CD14-positive monocyte (primary cell): ENCODE measurements around the gene MFGE8. TPM values are rescaled to one million over a fixed set of nuclear protein-coding genes. Genes with fewer than 3 reads are reported as not detected.
A peak's percentile ranks its signal among the peaks of the same experiment; 100 is the strongest.

Source experiments
- DNase-seq, 3 donors: peaks; one replicate each; pipeline ENCODE4 v3.0.0-alpha.2; 2011 to 2022
- H2AFZ ChIP-seq: 2 replicates; pipeline ENCODE4 v1.6.0; 2012; ENCODE audit warnings: mild to moderate bottlenecking, low read depth, low read length, inconsistent platforms; ENCODE audit not compliant: insufficient read depth, poor library complexity, severe bottlenecking
- H3K27ac ChIP-seq, 2 donors: 1 replicate in 1 of 2; 2 replicates in 1 of 2; pipeline ENCODE4 v1.5.1; 2012 to 2013; ENCODE audit warnings: low read length in 2 of 2, control low read depth in 1 of 2, inconsistent platforms in 1 of 2, low read depth in 1 of 2, mild to moderate bottlenecking in 1 of 2
- H3K27me3 ChIP-seq, 2 donors: one replicate each; pipeline versions ENCODE4 v1.6.0 to v1.6.1; 2011 to 2013; ENCODE audit warnings: low read length in 2 of 2; ENCODE audit not compliant: control insufficient read depth in 2 of 2, insufficient read depth in 2 of 2
- H3K36me3 ChIP-seq, 2 donors: replicated peaks in 1 of 2; 1 replicate in 1 of 2; 2 replicates in 1 of 2; pipeline versions ENCODE4 v1.5.1 to v1.6.1; 2012 to 2013; ENCODE audit warnings: low read length in 2 of 2, control low read depth in 1 of 2, inconsistent platforms in 1 of 2, mild to moderate bottlenecking in 1 of 2; ENCODE audit not compliant: insufficient read depth in 2 of 2, control insufficient read depth in 1 of 2
- H3K4me1 ChIP-seq, 2 donors: 1 replicate in 1 of 2; 2 replicates in 1 of 2; pipeline versions ENCODE4 v1.5.1 to v1.6.1; 2012 to 2013; ENCODE audit warnings: low read length in 2 of 2, control low read depth in 1 of 2, inconsistent platforms in 1 of 2, mild to moderate bottlenecking in 1 of 2, moderate library complexity in 1 of 2; ENCODE audit not compliant: insufficient read depth in 2 of 2, control insufficient read depth in 1 of 2
- H3K4me2 ChIP-seq: replicated peaks from 2 replicates; pipeline ENCODE3; 2012; ENCODE audit warnings: low read length, moderate library complexity, mild to moderate bottlenecking; ENCODE audit not compliant: poor library complexity, severe bottlenecking; ENCODE audit errors: extremely low read depth
- H3K4me3 ChIP-seq, 3 experiments: fragments of 200-600 bp in 1 of 3; sonication (generic) in 1 of 3; replicated peaks in 1 of 3; 1 replicate in 2 of 3; 2 replicates in 1 of 3; pipeline ENCODE4 v1.5.1; 2011 to 2013; ENCODE audit warnings: low read length in 3 of 3, mild to moderate bottlenecking in 3 of 3, control low read depth in 2 of 3, low read depth in 2 of 3, inconsistent platforms in 1 of 3, moderate library complexity in 1 of 3
- H3K79me2 ChIP-seq: 2 replicates; pipeline ENCODE4 v1.6.0; 2012; ENCODE audit warnings: mild to moderate bottlenecking, control low read depth, inconsistent platforms, low read length, moderate library complexity; ENCODE audit not compliant: insufficient read depth
- H3K9ac ChIP-seq: 2 replicates; pipeline ENCODE4 v1.6.0; 2017; ENCODE audit warnings: low read length, mild to moderate bottlenecking; ENCODE audit not compliant: insufficient read depth, poor library complexity, severe bottlenecking
- H3K9me3 ChIP-seq, 2 donors: replicated peaks in 1 of 2; 1 replicate in 1 of 2; 2 replicates in 1 of 2; pipeline versions ENCODE4 v1.5.1 to v1.6.1; 2012 to 2013; ENCODE audit warnings: low read length in 2 of 2, control low read depth in 1 of 2; ENCODE audit not compliant: control insufficient read depth in 1 of 2, insufficient read depth in 1 of 2
- H4K20me1 ChIP-seq: 2 replicates; pipeline ENCODE4 v1.6.0; 2012; ENCODE audit warnings: mild to moderate bottlenecking, low read length, control low read depth, moderate library complexity; ENCODE audit not compliant: insufficient read depth
- H3K27ac Mint-ChIP-seq, 7 donors: one replicate each; pipeline ENCODE4 v1.8.0; 2020; ENCODE audit warnings: mild to moderate bottlenecking in 7 of 7, mixed read lengths in 7 of 7, moderate library complexity in 6 of 7, inconsistent platforms in 2 of 7
- H3K27me3 Mint-ChIP-seq, 3 donors: one replicate each; pipeline ENCODE4 v1.8.0; 2021 to 2022; ENCODE audit warnings: low read depth in 3 of 3, mild to moderate bottlenecking in 3 of 3, mixed read lengths in 3 of 3, moderate library complexity in 3 of 3, inconsistent platforms in 1 of 3
- H3K36me3 Mint-ChIP-seq, 2 donors: one replicate each; pipeline ENCODE4 v1.8.0; 2020; ENCODE audit warnings: mixed read lengths in 2 of 2, inconsistent platforms in 1 of 2, mild to moderate bottlenecking in 1 of 2
- H3K4me1 Mint-ChIP-seq: one replicate; pipeline ENCODE4 v1.8.0; 2020; ENCODE audit warnings: mild to moderate bottlenecking, mixed read lengths
- H3K4me3 Mint-ChIP-seq, 2 donors: one replicate each; pipeline ENCODE4 v1.8.0; 2020; ENCODE audit warnings: mild to moderate bottlenecking in 2 of 2, mixed read lengths in 2 of 2, moderate library complexity in 1 of 2
- H3K9me3 Mint-ChIP-seq, 7 donors: one replicate each; pipeline ENCODE4 v1.8.0; 2020 to 2022; ENCODE audit warnings: mixed read lengths in 7 of 7, mild to moderate bottlenecking in 6 of 7, moderate library complexity in 6 of 7, inconsistent platforms in 2 of 7
- CTCF ChIP-seq: fragments of 200-600 bp; IDR thresholded peaks from one replicate; pipeline ENCODE4 v1.8.0; 2022; ENCODE audit warnings: antibody characterized with exemption, mild to moderate bottlenecking
- WGBS: methylation state at CpG from one replicate; pipeline ENCODE4 v1.1.5; 2013; ENCODE audit warnings: missing lambda C conversion rate; ENCODE audit not compliant: insufficient coverage; 5-methylcytosine and 5-hydroxymethylcytosine counted together
- intact Hi-C, 2 donors: fragments of 100-400 bp; cut with micrococcal nuclease; formaldehyde crosslinking; loops; one replicate each; pipeline versions ENCODE4 v1.15.0 to v1.15.1; 2023
- polyA plus RNA-seq, 3 donors: library from polyadenylated mRNA; depleted of rRNA in 1 of 3; unstranded in 2 of 3; stranded (reverse) in 1 of 3; fragments of 300-500 nt in 2 of 3; fragments of >200 nt in 1 of 3; fragmentation: Illumina TruSeq in 2 of 3; gene quantifications; 1 replicate in 2 of 3; 2 replicates in 1 of 3; pipeline ENCODE4 v1.2.3, GENCODE V29; 2012 to 2021

MFGE8 gene
- polyA plus RNA-seq, 3 donors = 2.7 TPM; not detected in 2

GRCh38 chr15:88915354-88915753 is 2.2 kb upstream of the MFGE8 start:
- no peaks in the 10 kb centered on the region for H4K20me1 ChIP-seq
- H3K27ac ChIP-seq = no peak overlapping the region
- H3K4me1 ChIP-seq = peaks cover 11 to 21% of the 10 kb centered on the region in 2 donors
- Mint-ChIP-seq H3K4me3 (no peak overlapping the region), H3K9me3 (no peaks in the 10 kb centered on the region), H3K36me3 (no peaks in the 10 kb centered on the region), H3K4me1 (peaks cover 30% of the 10 kb centered on the region), H3K27ac (no peak overlapping the region), H3K27me3 (peaks cover 7 to 21% (median 15%) of the 10 kb centered on the region in 3 donors)
- no peak overlapping the region for H3K4me3 ChIP-seq
- H3K9ac ChIP-seq = no peak overlapping the region
- WGBS = 100% methylated on average over 4 of the region's 10 CpGs
- H3K4me2 ChIP-seq = no peak overlapping the region
- H3K36me3 ChIP-seq = no peaks in the 10 kb centered on the region
- intact Hi-C loops = no loop called here
- H3K79me2 ChIP-seq = no peaks in the 10 kb centered on the region
- H2AFZ ChIP-seq = no peak overlapping the region
- peaks cover 0 to 10% of the 10 kb centered on the region in 2 donors for H3K27me3 ChIP-seq
- no peak for TF ChIP-seq CTCF
- DNase-seq = no peak
- no peaks in the 10 kb centered on the region for H3K9me3 ChIP-seq

GRCh38 chr15:88913850-88914169 is 631 bp upstream of the MFGE8 start:
- no peak overlapping the region for H3K9ac ChIP-seq
- no CpG with 5 or more reads among the region's 4 CpGs for WGBS
- H4K20me1 ChIP-seq = no peaks in the 10 kb centered on the region
- Mint-ChIP-seq H3K27ac (no peak overlapping the region), H3K4me3 (peak overlapping the region in 1 of 2 donors; percentile 85), H3K4me1 (peaks cover 26% of the 10 kb centered on the region), H3K27me3 (peaks cover 7 to 21% (median 12%) of the 10 kb centered on the region in 3 donors), H3K36me3 (no peaks in the 10 kb centered on the region), H3K9me3 (no peaks in the 10 kb centered on the region)
- no peak overlapping the region for H3K27ac ChIP-seq
- peaks cover 0 to 10% of the 10 kb centered on the region in 2 donors for H3K27me3 ChIP-seq
- no peaks in the 10 kb centered on the region for H3K79me2 ChIP-seq
- peaks cover 11 to 15% of the 10 kb centered on the region in 2 donors for H3K4me1 ChIP-seq
- no peak overlapping the region for H2AFZ ChIP-seq
- peak overlapping the region in 1 of 3 experiments; percentile 81 for H3K4me3 ChIP-seq
- intact Hi-C loops = no loop called here
- peak overlapping the region; percentile 76 for H3K4me2 ChIP-seq
- H3K9me3 ChIP-seq = no peaks in the 10 kb centered on the region
- no peaks in the 10 kb centered on the region for H3K36me3 ChIP-seq
- TF ChIP-seq CTCF = no peak
- DNase-seq = no peak
